Thyroid gland (tissue), 4 donors: ENCODE results near the gene DLG1.

Experiments used
- POLR2A ChIP-seq, 2 donors: fragments of 450-650 bp; IDR thresholded peaks; one replicate each; pipeline ENCODE4 v1.6.1; 2017; ENCODE audit warnings: antibody characterized with exemption in 2 of 2, mild to moderate bottlenecking in 2 of 2, moderate library complexity in 1 of 2
- TF ChIP-seq, protein P1 (sequence below), 6 experiments: fragments of 200-600 bp in 3 of 6; fragments of 450-650 bp in 3 of 6; sonication (generic) in 3 of 6; IDR thresholded peaks; one replicate each; pipeline ENCODE4 v1.5.1; 2016 to 2019; ENCODE audit warnings: antibody characterized with exemption in 6 of 6, mild to moderate bottlenecking in 2 of 6, inconsistent platforms in 1 of 6, moderate library complexity in 1 of 6

DNA sequence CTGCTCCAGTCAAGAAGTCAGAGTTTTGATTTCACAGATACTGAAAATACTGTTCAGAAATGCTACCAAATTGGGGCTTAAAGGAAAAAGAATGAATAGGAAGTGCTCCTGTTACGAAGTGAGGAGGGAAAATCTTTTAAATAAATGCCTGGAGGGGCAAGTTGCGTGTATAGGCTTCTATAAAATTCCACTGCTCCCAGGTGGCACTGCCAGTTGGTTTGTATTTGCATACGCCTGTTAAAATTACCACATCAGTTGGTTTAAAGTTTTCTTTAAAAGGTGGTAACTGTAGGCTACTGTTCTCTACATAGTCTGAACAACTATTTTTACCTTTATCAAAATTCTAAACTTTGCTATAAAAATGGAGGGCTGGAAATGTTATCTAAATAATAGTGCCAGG, 123.5 kb downstream of the DLG1 start:
- TF ChIP-seq, protein P1, sequence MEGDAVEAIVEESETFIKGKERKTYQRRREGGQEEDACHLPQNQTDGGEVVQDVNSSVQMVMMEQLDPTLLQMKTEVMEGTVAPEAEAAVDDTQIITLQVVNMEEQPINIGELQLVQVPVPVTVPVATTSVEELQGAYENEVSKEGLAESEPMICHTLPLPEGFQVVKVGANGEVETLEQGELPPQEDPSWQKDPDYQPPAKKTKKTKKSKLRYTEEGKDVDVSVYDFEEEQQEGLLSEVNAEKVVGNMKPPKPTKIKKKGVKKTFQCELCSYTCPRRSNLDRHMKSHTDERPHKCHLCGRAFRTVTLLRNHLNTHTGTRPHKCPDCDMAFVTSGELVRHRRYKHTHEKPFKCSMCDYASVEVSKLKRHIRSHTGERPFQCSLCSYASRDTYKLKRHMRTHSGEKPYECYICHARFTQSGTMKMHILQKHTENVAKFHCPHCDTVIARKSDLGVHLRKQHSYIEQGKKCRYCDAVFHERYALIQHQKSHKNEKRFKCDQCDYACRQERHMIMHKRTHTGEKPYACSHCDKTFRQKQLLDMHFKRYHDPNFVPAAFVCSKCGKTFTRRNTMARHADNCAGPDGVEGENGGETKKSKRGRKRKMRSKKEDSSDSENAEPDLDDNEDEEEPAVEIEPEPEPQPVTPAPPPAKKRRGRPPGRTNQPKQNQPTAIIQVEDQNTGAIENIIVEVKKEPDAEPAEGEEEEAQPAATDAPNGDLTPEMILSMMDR (IDR thresholded peaks at IDR 0.05), result no peak
- TF ChIP-seq POLR2A (IDR thresholded peaks at IDR 0.05), result no peak
